GM19035 (cell line): ENCODE measurements around the gene CR2.
"Not testable (repeated sequence)": the region's sequence is repeated elsewhere in the genome, so short reads cannot be mapped to it uniquely, and the experiment has no call there.

ENCODE experiments used
- ATAC-seq: cut with Tn5 transposase; IDR thresholded peaks from one replicate; pipeline ENCODE4 v1.9.1; 2021; ENCODE audit not compliant: unreplicated experiment

CR2 gene

GRCh38 chr1:207503950-207504349, 49.8 kb downstream of the CR2 start:
- ATAC-seq: no peak

DNA sequence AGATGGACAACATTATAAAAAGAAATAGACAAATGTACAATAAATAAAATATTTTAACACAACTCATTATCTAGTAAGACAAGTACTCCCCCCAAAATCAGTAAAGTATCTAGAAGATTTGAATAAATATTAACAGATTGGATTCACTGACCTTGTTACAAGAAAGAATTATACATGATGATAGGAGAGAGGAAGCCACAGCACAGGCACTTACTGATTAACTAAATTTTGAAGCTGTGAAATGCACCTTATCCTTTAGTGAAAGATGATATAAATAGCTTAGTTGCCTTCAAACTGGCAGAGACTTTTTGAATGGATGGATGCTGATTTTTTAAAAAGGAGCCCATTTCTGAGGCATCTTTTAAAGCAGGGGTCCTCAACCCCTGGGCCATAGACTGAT, 50.3 kb downstream of the CR2 start:
- no peak for ATAC-seq

DNA sequence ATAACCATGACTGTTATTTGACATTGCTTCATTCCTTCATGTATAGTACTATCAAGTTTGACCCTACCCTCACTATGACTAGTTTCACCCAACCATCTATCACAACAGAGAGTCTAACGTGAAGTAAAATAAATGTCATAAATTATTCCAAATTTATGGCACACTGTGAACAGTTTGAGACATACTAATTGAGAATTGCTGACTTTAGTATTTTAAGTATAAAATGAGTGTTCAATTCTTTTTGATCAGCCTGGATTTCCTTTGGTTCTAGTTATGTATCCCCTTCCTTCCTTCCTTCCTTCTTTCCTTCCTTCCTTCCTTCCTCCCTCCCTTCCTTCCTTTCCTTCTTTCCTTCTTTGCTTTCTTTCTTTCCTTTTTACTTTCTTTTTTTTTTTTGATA, 56.3 kb downstream of the CR2 start:
- ATAC-seq: no peak

GRCh38 chr1:207514890-207515289, 60.8 kb downstream of the CR2 start:
- no peak for ATAC-seq

GRCh38 chr1:207516729-207517128, 62.6 kb downstream of the CR2 start:
- ATAC-seq: no peak

- ATAC-seq: no peak
These were observed 64.6 kb downstream of the CR2 start for GRCh38 chr1:207518608-207519236.

- no peak for ATAC-seq
These were observed 65.6 kb downstream of the CR2 start for GRCh38 chr1:207519505-207520399.

- not testable (repeated sequence) for ATAC-seq
These were observed 66.5 kb downstream of the CR2 start for GRCh38 chr1:207520400-207521345.

DNA sequence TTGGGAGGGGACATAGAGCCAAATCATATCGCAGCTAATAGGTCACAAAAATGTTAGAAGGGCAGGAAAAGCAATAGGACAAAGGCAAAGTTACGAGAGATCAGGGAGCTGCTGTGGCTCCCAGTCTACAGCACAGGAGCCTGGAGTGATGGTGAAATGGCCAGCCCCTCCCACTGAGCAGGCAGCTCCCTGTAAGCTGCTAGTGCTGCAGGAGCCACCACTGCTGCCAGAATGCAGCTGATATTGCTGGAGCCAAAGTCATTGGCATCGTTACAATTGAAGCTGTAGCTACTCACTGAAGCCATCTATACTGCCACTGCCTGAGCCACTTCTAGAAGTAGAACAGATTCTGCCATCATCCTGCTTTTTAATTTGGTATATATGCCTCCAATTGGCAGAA, 71.1 kb downstream of the CR2 start:
- ATAC-seq: not testable (repeated sequence)

GRCh38 chr1:207528401-207528800, 74.3 kb downstream of the CR2 start:
- not testable (repeated sequence) for ATAC-seq

- not testable (repeated sequence) for ATAC-seq
These were observed 82.1 kb downstream of the CR2 start for GRCh38 chr1:207536263-207536662.
